GM12878 (cell line): ENCODE measurements around the gene RTN4RL1. TPM values are rescaled to one million over a fixed set of nuclear protein-coding genes. Genes with fewer than 3 reads are reported as not detected.

Experiments
- ATAC-seq: fragments of 200-7000 bp; cut with Tn5 transposase; 3 replicates; pipeline ENCODE4 v1.9.1; 2020; ENCODE audit warnings: mild to moderate bottlenecking, moderate library complexity
- BruUV-seq: library from RNA; stranded (reverse); fragments of 400-500 nt; replicated peaks from 2 replicates; lab custom pipeline; 2021; lab: Mats Ljungman, UMichigan
- CTCF ChIA-PET: fragments of 300-600 bp; sonication (Branson Sonifier 250); formaldehyde crosslinking; extraction: SDS; loops from one replicate; lab custom pipeline; 2021; ENCODE audit warnings: inconsistent platforms; lab: Yijun Ruan, JAX
- POLR2A ChIA-PET: fragments of 350-600 bp; formaldehyde crosslinking; extraction: SDS; loops from one replicate; lab custom pipeline; 2021; ENCODE audit warnings: inconsistent platforms; lab: Charles Lee
- RAD21 ChIA-PET: fragments of 300-600 bp; sonication (Branson Sonifier 250); formaldehyde crosslinking; loops from one replicate; lab custom pipeline; 2023; ENCODE audit warnings: antibody characterized with exemption; ENCODE audit not compliant: unreplicated experiment; lab: Charles Lee
- SMC1A ChIA-PET: fragments of 300-600 bp; sonication (Branson Sonifier 250); formaldehyde crosslinking; loops from one replicate; lab custom pipeline; 2023; ENCODE audit not compliant: unreplicated experiment, uncharacterized antibody; lab: Charles Lee
- DNase-seq: peaks from one replicate; pipeline ENCODE4 v3.0.0-alpha.2; 2011; ENCODE audit warnings: low read depth, low spot score
- FAIRE-seq: peaks from 3 replicates; lab custom pipeline; 2011; peaks lifted over from hg19 to GRCh38; lab: Jason Lieb, UNC
- H2AFZ ChIP-seq: 2 replicates; pipeline ENCODE4 v1.6.0; 2011; ENCODE audit warnings: low read depth, low read length, control low read depth; ENCODE audit not compliant: control insufficient read depth
- H3K27ac ChIP-seq: 2 replicates; pipeline ENCODE4 v1.5.1; 2011; ENCODE audit warnings: control low read depth; ENCODE audit not compliant: control insufficient read depth, insufficient read depth
- H3K27me3 ChIP-seq, 2 experiments: replicated peaks in 1 of 2; 2 replicates each; pipeline versions ENCODE4 v1.6.0 to v1.6.1; 2011; ENCODE audit warnings: low read length in 1 of 2; ENCODE audit not compliant: control insufficient read depth in 2 of 2, insufficient read depth in 2 of 2
- H3K36me3 ChIP-seq, 2 experiments: 2 replicates each; pipeline ENCODE4 v1.5.1; 2011; ENCODE audit warnings: low read length in 1 of 2; ENCODE audit not compliant: control insufficient read depth in 2 of 2, insufficient read depth in 2 of 2
- H3K4me1 ChIP-seq: 2 replicates; pipeline ENCODE4 v1.6.1; 2011; ENCODE audit warnings: mild to moderate bottlenecking, low read length, moderate library complexity, mixed read lengths; ENCODE audit not compliant: control insufficient read depth, insufficient read depth
- H3K4me2 ChIP-seq: 2 replicates; pipeline ENCODE4 v1.6.0; 2011; ENCODE audit warnings: control low read depth; ENCODE audit not compliant: control insufficient read depth, insufficient read depth
- H3K4me3 ChIP-seq: fragments of 200-600 bp; sonication (generic); 2 replicates; pipeline ENCODE4 v1.5.1; 2016
- H3K79me2 ChIP-seq: 2 replicates; pipeline ENCODE4 v1.6.0; 2011; ENCODE audit warnings: low read length; ENCODE audit not compliant: control insufficient read depth, insufficient read depth
- H3K9ac ChIP-seq: 2 replicates; pipeline ENCODE4 v1.8.0; 2011; ENCODE audit warnings: low read length, control low read depth, mixed read lengths; ENCODE audit not compliant: control insufficient read depth, insufficient read depth
- H3K9me3 ChIP-seq: replicated peaks from 3 replicates; pipeline ENCODE4 v1.5.1; 2011; ENCODE audit warnings: mild to moderate bottlenecking, low read length; ENCODE audit not compliant: control insufficient read depth, insufficient read depth
- H4K20me1 ChIP-seq: 2 replicates; pipeline ENCODE4 v1.6.0; 2011; ENCODE audit not compliant: control insufficient read depth, insufficient read depth
- BCL11A ChIP-seq: IDR thresholded peaks from 2 replicates; pipeline ENCODE4 v1.6.1; 2011; ENCODE audit warnings: low read depth, low read length
- EP300 ChIP-seq, 2 experiments: fragments of 150-350 bp in 1 of 2; IDR thresholded peaks; 2 replicates each; pipeline ENCODE4 v1.6.1; 2011 to 2012; ENCODE audit warnings: low read depth in 2 of 2, low read length in 2 of 2, borderline replicate concordance in 1 of 2, improper control_type of control experiment in 1 of 2, inconsistent platforms in 1 of 2; ENCODE audit not compliant: control insufficient read depth in 1 of 2
- HDAC6 ChIP-seq: fragments of 200-600 bp; sonication (generic); IDR thresholded peaks from one replicate; pipeline ENCODE4 v1.8.0; 2017; ENCODE audit warnings: antibody characterized with exemption; ENCODE audit not compliant: unreplicated experiment
- IRF4 ChIP-seq: IDR thresholded peaks from 2 replicates; pipeline ENCODE4 v1.6.1; 2011; ENCODE audit warnings: low read depth, low read length
- NR2C1 ChIP-seq: fragments of 450-650 bp; IDR thresholded peaks from 2 replicates; pipeline ENCODE4 v1.6.1; 2017; ENCODE audit warnings: antibody characterized with exemption, mild to moderate bottlenecking, moderate library complexity
- RELB ChIP-seq: fragments of 450-650 bp; IDR thresholded peaks from 2 replicates; pipeline ENCODE4 v1.6.1; 2017; ENCODE audit warnings: low read depth, mild to moderate bottlenecking, moderate library complexity
- SRF ChIP-seq, 2 experiments: IDR thresholded peaks; 2 replicates each; pipeline ENCODE4 v1.6.1; 2011; ENCODE audit warnings: low read depth in 2 of 2, low read length in 2 of 2, mild to moderate bottlenecking in 1 of 2, moderate library complexity in 1 of 2
- STAT1 ChIP-seq: fragments of 450-650 bp; conservative IDR thresholded peaks from 2 replicates; pipeline ENCODE4 v1.6.1; 2014; ENCODE audit warnings: antibody characterized with exemption, mild to moderate bottlenecking
- WGBS: methylation state at CpG from one replicate; pipeline ENCODE4 v1.1.6; 2016; ENCODE audit warnings: low lambda C conversion rate; ENCODE audit not compliant: insufficient replicate concordance, insufficient coverage; ENCODE audit errors: missing lambda C conversion rate; 5-methylcytosine and 5-hydroxymethylcytosine counted together
- in situ Hi-C: fragments of 300-500 bp; cut with MboI; formaldehyde crosslinking; loops from 9 replicates; pipeline ENCODE4 v1.14.3; 2018; ENCODE audit warnings: mixed read lengths
- intact Hi-C: fragments of 100-400 bp; cut with micrococcal nuclease; formaldehyde crosslinking; loops from one replicate; pipeline ENCODE4 v1.14.2; 2022; ENCODE audit not compliant: unreplicated experiment
- polyA plus RNA-seq, 11 experiments: library from polyadenylated mRNA; depleted of rRNA in 4 of 11; unstranded in 6 of 11; stranded (reverse) in 5 of 11; fragments of >200 nt; fragmentation: Nextera tagmentation in 4 of 11; fragmentation: Illumina TruSeq in 1 of 11; extraction: Ambion mirVana in 4 of 11; extraction: Trizol in 1 of 11; gene quantifications; 1 replicate in 1 of 11; 2 replicates in 10 of 11; pipeline versions ENCODE4 v1.2.1 to v1.2.3, GENCODE V29; 2011 to 2016; ENCODE audit warnings: inconsistent platforms in 2 of 11, missing spikeins in 2 of 11, low read depth in 1 of 11
- total RNA-seq, 4 experiments: library from RNA; depleted of rRNA in 3 of 4; stranded (reverse); fragments of >200 nt in 3 of 4; fragmentation: Illumina TruSeq in 1 of 4; extraction: Trizol in 1 of 4; gene quantifications; 2 replicates each; pipeline versions ENCODE4 v1.2.1 to v1.2.3, GENCODE V29; 2013 to 2021
- TF ChIP-seq, protein P1 (sequence below): fragments of 450-650 bp; IDR thresholded peaks from 2 replicates; pipeline ENCODE4 v1.6.1; 2018; ENCODE audit warnings: borderline replicate concordance, mild to moderate bottlenecking; ENCODE audit not compliant: partially characterized antibody
- TF ChIP-seq, protein P2 (sequence below): IDR thresholded peaks from 2 replicates; pipeline ENCODE4 v1.6.1; 2011; ENCODE audit warnings: borderline replicate concordance, low read depth, mild to moderate bottlenecking, moderate library complexity, low read length; ENCODE audit not compliant: insufficient read depth, poor library complexity, severe bottlenecking

The RTN4RL1 gene
- total and polyA plus RNA-seq, 10 of the 15 experiments (the other 5 are each of a cell fraction or from before 2014, with no cell fraction given), result 0.08 to 0.11 (median 0.10) TPM; not detected in 7

DNA sequence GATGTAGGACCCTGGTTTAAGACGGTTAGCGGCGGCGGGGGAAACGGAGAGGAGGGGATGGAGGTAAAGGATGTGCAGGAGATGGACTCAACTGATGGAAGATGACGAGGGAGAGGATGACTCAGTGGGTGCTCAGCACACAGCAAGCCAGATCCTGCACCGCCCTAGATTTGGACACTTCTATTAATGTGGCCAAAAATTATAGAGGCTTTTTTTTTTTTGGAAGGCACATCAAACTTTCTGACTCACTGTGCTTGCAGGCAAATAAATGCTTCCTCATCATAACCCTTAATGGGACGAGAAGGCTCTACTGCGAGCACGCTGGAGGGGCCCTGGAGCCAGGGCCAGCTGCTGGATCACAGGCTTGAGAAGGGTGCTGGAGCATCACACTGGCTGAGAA is 36.0 kb downstream of the RTN4RL1 start:
- no peak for ATAC-seq
- H4K20me1 ChIP-seq, result no peaks in the 10 kb centered on the region
- 62% methylated on average over 10 of the region's 10 CpGs for WGBS
- no peak overlapping the region for H2AFZ ChIP-seq
- no peak for TF ChIP-seq IRF4
- TF ChIP-seq SRF (IDR thresholded peaks at IDR 0.05; ENCODE audit: low read depth in 2 of 2, low read length in 2 of 2), result no peak
- TF ChIP-seq, all 136 proteins: peak for 0
- FAIRE-seq, result no peak
- ChIA-PET CTCF (no interaction called here), SMC1A (no interaction called here), RAD21 (no interaction called here), POLR2A (no interaction called here)
- Histone ChIP-seq H3K9ac (no peak overlapping the region), H3K79me2 (no peaks in the 10 kb centered on the region), H3K4me2 (no peak overlapping the region), H3K27me3 (no peaks in the 10 kb centered on the region; a peak in 2 of 4 replicates), H3K4me3 (no peak overlapping the region), H3K4me1 (no peaks in the 10 kb centered on the region), H3K9me3 (no peaks in the 10 kb centered on the region), H3K36me3 (no peaks in the 10 kb centered on the region), H3K27ac (no peak overlapping the region)
- in situ Hi-C loops (no loop called here), intact Hi-C loops (no loop called here)
- DNase-seq, result no peak
- BruUV-seq, result no TSS peak

- H3K9ac ChIP-seq, result no peak overlapping the region
- no peaks in the 10 kb centered on the region for H3K9me3 ChIP-seq
- H3K27me3 ChIP-seq, result no peaks in the 10 kb centered on the region; a peak in 2 of 4 replicates
- SMC1A ChIA-PET, result no interaction called here
- FAIRE-seq (no peak), ATAC-seq (no peak), DNase-seq (no peak)
- POLR2A ChIA-PET, result no interaction called here
- no peaks in the 10 kb centered on the region for H3K36me3 ChIP-seq
- H4K20me1 ChIP-seq, result no peaks in the 10 kb centered on the region
- no TSS peak for BruUV-seq
- H3K79me2 ChIP-seq, result no peaks in the 10 kb centered on the region
- H2AFZ ChIP-seq, result no peak overlapping the region
- H3K27ac ChIP-seq, result no peak overlapping the region
- CTCF ChIA-PET, result interaction anchor here (0.7 kb wide), 1 partner anchor 39 kb away, joined by 4 read pairs; no protein-coding TSS in a partner anchor
- H3K4me3 ChIP-seq, result no peak overlapping the region
- in situ Hi-C loops, result no loop called here
- H3K4me2 ChIP-seq, result no peak overlapping the region
- 43% methylated on average over 18 of the region's 18 CpGs for WGBS
- intact Hi-C loops, result no loop called here
- RAD21 ChIA-PET, result no interaction called here
- no peaks in the 10 kb centered on the region for H3K4me1 ChIP-seq
- TF ChIP-seq NR2C1, result no peak
- TF ChIP-seq STAT1, result no peak
- TF ChIP-seq EP300 (IDR thresholded peaks at IDR 0.05; ENCODE audit: borderline replicate concordance in 1 of 2, control insufficient read depth in 1 of 2, low read depth in 2 of 2, low read length in 2 of 2), result no peak
- no peak for TF ChIP-seq HDAC6
- TF ChIP-seq RELB, result no peak
- TF ChIP-seq, protein P1, sequence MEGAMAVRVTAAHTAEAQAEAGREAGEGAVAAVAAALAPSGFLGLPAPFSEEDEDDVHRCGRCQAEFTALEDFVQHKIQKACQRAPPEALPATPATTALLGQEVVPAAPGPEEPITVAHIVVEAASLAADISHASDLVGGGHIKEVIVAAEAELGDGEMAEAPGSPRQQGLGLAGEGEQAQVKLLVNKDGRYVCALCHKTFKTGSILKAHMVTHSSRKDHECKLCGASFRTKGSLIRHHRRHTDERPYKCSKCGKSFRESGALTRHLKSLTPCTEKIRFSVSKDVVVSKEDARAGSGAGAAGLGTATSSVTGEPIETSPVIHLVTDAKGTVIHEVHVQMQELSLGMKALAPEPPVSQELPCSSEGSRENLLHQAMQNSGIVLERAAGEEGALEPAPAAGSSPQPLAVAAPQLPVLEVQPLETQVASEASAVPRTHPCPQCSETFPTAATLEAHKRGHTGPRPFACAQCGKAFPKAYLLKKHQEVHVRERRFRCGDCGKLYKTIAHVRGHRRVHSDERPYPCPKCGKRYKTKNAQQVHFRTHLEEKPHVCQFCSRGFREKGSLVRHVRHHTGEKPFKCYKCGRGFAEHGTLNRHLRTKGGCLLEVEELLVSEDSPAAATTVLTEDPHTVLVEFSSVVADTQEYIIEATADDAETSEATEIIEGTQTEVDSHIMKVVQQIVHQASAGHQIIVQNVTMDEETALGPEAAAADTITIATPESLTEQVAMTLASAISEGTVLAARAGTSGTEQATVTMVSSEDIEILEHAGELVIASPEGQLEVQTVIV, result no peak
- TF ChIP-seq, protein P2, sequence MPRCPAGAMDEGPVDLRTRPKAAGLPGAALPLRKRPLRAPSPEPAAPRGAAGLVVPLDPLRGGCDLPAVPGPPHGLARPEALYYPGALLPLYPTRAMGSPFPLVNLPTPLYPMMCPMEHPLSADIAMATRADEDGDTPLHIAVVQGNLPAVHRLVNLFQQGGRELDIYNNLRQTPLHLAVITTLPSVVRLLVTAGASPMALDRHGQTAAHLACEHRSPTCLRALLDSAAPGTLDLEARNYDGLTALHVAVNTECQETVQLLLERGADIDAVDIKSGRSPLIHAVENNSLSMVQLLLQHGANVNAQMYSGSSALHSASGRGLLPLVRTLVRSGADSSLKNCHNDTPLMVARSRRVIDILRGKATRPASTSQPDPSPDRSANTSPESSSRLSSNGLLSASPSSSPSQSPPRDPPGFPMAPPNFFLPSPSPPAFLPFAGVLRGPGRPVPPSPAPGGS, result no peak
- no peak for TF ChIP-seq BCL11A
These were observed 38.2 kb downstream of the RTN4RL1 start for GRCh38 chr17:1986783-1987451.
